ENCODE results near the gene CSMD2.

The CSMD2 gene

DNA sequence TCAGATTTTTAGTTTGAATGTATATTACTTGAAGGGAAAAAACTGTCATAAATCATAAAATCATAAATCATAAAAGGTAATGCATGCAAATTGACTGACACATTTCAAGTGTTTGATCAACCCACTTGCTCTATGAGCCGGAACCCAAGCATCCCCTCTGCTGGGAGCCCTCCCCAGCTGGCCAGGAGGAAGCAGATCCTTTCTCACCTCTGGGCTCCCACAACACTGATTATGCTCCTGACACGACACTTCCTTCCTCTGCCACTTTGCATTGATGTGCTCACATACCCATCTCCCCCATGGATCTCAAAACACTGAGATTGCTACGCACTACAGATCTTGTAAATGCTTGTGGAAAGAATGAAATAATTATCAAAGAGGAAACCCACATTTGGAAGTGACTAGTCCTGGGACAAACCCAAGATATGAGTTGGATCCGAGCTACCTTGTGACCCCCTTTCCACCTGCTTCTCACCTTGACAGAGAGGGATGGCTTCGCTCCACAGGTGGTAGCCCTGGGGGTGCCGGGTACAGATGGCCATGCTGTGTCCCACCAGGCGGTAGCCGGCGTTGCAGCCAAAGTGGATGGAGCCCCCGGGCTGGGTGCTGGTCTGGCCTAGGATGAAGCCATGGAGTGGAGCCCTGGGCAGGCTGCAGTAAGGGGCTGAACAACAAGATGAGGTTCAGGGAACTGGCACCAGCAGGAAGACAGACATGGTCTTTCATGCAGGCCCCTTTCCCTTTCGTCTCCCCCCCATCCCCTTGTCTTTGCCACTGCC lies 588.0 kb downstream of the CSMD2 start:
- TF ChIP-seq, protein P1, sequence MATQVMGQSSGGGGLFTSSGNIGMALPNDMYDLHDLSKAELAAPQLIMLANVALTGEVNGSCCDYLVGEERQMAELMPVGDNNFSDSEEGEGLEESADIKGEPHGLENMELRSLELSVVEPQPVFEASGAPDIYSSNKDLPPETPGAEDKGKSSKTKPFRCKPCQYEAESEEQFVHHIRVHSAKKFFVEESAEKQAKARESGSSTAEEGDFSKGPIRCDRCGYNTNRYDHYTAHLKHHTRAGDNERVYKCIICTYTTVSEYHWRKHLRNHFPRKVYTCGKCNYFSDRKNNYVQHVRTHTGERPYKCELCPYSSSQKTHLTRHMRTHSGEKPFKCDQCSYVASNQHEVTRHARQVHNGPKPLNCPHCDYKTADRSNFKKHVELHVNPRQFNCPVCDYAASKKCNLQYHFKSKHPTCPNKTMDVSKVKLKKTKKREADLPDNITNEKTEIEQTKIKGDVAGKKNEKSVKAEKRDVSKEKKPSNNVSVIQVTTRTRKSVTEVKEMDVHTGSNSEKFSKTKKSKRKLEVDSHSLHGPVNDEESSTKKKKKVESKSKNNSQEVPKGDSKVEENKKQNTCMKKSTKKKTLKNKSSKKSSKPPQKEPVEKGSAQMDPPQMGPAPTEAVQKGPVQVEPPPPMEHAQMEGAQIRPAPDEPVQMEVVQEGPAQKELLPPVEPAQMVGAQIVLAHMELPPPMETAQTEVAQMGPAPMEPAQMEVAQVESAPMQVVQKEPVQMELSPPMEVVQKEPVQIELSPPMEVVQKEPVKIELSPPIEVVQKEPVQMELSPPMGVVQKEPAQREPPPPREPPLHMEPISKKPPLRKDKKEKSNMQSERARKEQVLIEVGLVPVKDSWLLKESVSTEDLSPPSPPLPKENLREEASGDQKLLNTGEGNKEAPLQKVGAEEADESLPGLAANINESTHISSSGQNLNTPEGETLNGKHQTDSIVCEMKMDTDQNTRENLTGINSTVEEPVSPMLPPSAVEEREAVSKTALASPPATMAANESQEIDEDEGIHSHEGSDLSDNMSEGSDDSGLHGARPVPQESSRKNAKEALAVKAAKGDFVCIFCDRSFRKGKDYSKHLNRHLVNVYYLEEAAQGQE (IDR thresholded peaks at IDR 0.05; ENCODE audit: insufficient read depth in 1 of 2, low read depth in 2 of 2, low read length in 2 of 2) = no peak
- TF ChIP-seq TAF1 (IDR thresholded peaks at IDR 0.05; ENCODE audit: borderline replicate concordance, insufficient read depth, low read length) (no peak), SIN3A (IDR thresholded peaks at IDR 0.05; ENCODE audit: borderline replicate concordance, insufficient read depth, low read length) (no peak), POLR2AphosphoS5 (IDR thresholded peaks at IDR 0.05; ENCODE audit: low read depth, low read length) (no peak), FOXP2 (optimal IDR thresholded peaks at IDR 0.05; ENCODE audit: borderline replicate concordance, extremely low read depth, extremely low read length, insufficient read depth) (no peak)

DNA sequence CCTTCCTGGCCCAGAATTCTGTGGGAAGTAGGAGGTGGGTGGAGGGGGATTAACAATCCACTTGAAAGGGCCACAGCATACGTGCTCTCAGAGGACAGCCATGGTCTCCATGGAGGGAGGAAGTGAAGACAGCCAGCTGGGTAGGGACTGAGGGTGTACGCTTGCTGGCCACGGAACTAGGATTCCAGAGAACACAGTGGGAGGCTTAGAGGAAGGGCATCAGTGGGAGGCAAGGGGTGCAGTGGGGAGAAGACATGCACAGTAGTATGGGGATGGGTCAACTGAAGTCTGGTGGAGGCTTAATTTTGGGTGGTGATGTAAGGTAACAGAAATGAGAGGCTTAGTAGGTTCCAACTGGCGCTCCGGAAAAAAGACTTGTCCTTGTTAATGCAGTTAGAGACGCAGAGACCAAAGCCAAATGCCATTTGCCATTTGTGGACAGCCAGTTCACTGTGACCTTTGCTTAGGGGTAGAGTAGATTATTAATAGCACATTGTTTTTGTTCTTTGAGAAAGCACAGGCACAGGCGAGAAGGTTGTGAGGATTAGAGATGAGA lies 589.6 kb downstream of the CSMD2 start:
- TF ChIP-seq FOXP2 (optimal IDR thresholded peaks at IDR 0.05; ENCODE audit: borderline replicate concordance, extremely low read depth, extremely low read length, insufficient read depth) = no peak
- no peak for TF ChIP-seq TAF1 (IDR thresholded peaks at IDR 0.05; ENCODE audit: borderline replicate concordance, insufficient read depth, low read length)
- no peak for TF ChIP-seq SIN3A (IDR thresholded peaks at IDR 0.05; ENCODE audit: borderline replicate concordance, insufficient read depth, low read length)
- TF ChIP-seq, protein P1 (IDR thresholded peaks at IDR 0.05; ENCODE audit: insufficient read depth in 1 of 2, low read depth in 2 of 2, low read length in 2 of 2) = no peak
- no peak for TF ChIP-seq POLR2AphosphoS5 (IDR thresholded peaks at IDR 0.05; ENCODE audit: low read depth, low read length)

DNA sequence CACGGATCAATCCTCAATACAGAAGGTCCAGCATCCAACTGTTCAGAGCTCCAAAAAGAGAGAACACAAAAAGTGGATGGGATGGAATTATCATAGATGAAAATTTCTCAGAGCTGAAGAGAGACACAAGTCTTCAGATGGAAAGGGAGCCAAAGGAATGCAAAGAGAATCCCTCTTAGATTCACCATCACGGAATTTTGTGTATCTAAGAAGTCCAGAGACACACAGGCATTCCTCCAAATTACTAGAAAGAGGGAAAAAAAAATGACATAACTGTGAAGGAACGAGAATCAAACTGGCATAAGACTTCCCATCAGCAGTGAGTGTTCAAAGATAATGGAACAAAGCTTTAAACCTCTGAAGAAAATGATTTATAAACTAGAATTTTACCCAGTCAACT lies 591.4 kb downstream of the CSMD2 start:
- TF ChIP-seq FOXP2 (optimal IDR thresholded peaks at IDR 0.05; ENCODE audit: borderline replicate concordance, extremely low read depth, extremely low read length, insufficient read depth) (no peak), POLR2AphosphoS5 (IDR thresholded peaks at IDR 0.05; ENCODE audit: low read depth, low read length) (no peak), SIN3A (IDR thresholded peaks at IDR 0.05; ENCODE audit: borderline replicate concordance, insufficient read depth, low read length) (no peak), TAF1 (IDR thresholded peaks at IDR 0.05; ENCODE audit: borderline replicate concordance, insufficient read depth, low read length) (no peak)
- TF ChIP-seq, protein P1 (IDR thresholded peaks at IDR 0.05; ENCODE audit: insufficient read depth in 1 of 2, low read depth in 2 of 2, low read length in 2 of 2) = no peak

DNA sequence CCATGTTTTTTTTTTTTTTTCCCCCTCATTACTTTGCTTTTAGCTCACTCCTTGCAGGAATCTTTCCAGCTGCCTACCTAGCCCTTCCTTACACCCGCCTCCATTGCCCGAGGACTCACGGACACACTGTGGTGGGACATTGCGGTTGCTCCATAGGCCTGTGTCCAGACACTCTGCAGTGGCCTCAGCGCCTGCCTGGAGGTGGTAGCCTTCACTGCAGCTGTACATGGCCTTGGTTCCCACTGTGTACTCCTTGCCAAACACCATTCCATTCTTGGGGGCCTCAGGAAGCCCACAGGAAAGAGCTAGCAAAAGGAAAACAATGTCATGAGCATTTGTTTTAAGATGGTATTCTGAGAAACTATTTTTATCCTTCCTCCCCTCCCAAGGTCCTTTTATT lies 592.6 kb downstream of the CSMD2 start:
- TF ChIP-seq, protein P1 (IDR thresholded peaks at IDR 0.05; ENCODE audit: insufficient read depth in 1 of 2, low read depth in 2 of 2, low read length in 2 of 2) = no peak
- TF ChIP-seq TAF1 (IDR thresholded peaks at IDR 0.05; ENCODE audit: borderline replicate concordance, insufficient read depth, low read length) (no peak), SIN3A (IDR thresholded peaks at IDR 0.05; ENCODE audit: borderline replicate concordance, insufficient read depth, low read length) (no peak), POLR2AphosphoS5 (IDR thresholded peaks at IDR 0.05; ENCODE audit: low read depth, low read length) (no peak), FOXP2 (optimal IDR thresholded peaks at IDR 0.05; ENCODE audit: borderline replicate concordance, extremely low read depth, extremely low read length, insufficient read depth) (no peak)

Data from PFSK-1 (cell line).